Neural cell (in vitro differentiated cells): ENCODE data around the gene CASP12. TPM values are rescaled to one million over a fixed set of nuclear protein-coding genes. Genes with fewer than 3 reads are reported as not detected.

Experiments used
- H2AFZ ChIP-seq: fragments of 200-600, 300-800 bp; sonication (generic), shearing (Covaris generic); 2 replicates; pipeline ENCODE4 v1.6.0; 2014; ENCODE audit warnings: low read depth, mild to moderate bottlenecking, antibody characterized with exemption, low read length, moderate library complexity
- H3F3A ChIP-seq: fragments of 200-600 bp; shearing (Covaris generic); 2 replicates; pipeline ENCODE4 v1.6.1; 2016; ENCODE audit warnings: mild to moderate bottlenecking, moderate library complexity, mixed read lengths, antibody characterized with exemption, low read length; ENCODE audit not compliant: insufficient read depth, poor library complexity, severe bottlenecking
- H3K27ac ChIP-seq: fragments of 200-600, 300-800 bp; sonication (generic), shearing (Covaris generic); 2 replicates; pipeline ENCODE4 v1.5.1; 2014; ENCODE audit warnings: mild to moderate bottlenecking, low read length, moderate library complexity
- H3K27me3 ChIP-seq: fragments of 300-800, 200-600 bp; sonication (generic), shearing (Covaris generic); 2 replicates; pipeline ENCODE4 v1.6.0; 2014; ENCODE audit warnings: mild to moderate bottlenecking, low read depth, low read length, moderate library complexity; ENCODE audit not compliant: insufficient read depth
- H3K36me3 ChIP-seq: fragments of 300-800, 200-600 bp; sonication (generic), shearing (Covaris generic); 2 replicates; pipeline ENCODE4 v1.5.1; 2014; ENCODE audit warnings: mild to moderate bottlenecking, antibody characterized with exemption, low read length, moderate library complexity; ENCODE audit not compliant: insufficient read depth
- H3K4me2 ChIP-seq: fragments of 300-800, 200-600 bp; sonication (generic), shearing (Covaris generic); 2 replicates; pipeline ENCODE4 v1.6.0; 2014; ENCODE audit warnings: mild to moderate bottlenecking, low read length
- H3K4me3 ChIP-seq: fragments of 300-800, 200-600 bp; sonication (generic), shearing (Covaris generic); 2 replicates; pipeline ENCODE4 v1.5.1; 2014; ENCODE audit warnings: mild to moderate bottlenecking, low read length, moderate library complexity
- H3K79me2 ChIP-seq: fragments of 200-600 bp; shearing (Covaris generic); replicated peaks from 2 replicates; pipeline ENCODE4 v1.6.0; 2014; ENCODE audit warnings: mild to moderate bottlenecking, low read length, moderate library complexity; ENCODE audit not compliant: insufficient read depth
- H3K9ac ChIP-seq: fragments of 300-800, 200-600 bp; sonication (generic), shearing (Covaris generic); 2 replicates; pipeline ENCODE4 v1.6.1; 2016; ENCODE audit warnings: mild to moderate bottlenecking, low read length, mixed read lengths
- H3K9me2 ChIP-seq: fragments of 200-600 bp; shearing (Covaris generic); 2 replicates; pipeline ENCODE4 v1.6.1; 2016; ENCODE audit warnings: mild to moderate bottlenecking, low read length, mixed read lengths; ENCODE audit not compliant: insufficient read depth
- H3K9me3 ChIP-seq: fragments of 200-600, 300-800 bp; sonication (generic), shearing (Covaris generic); 2 replicates; pipeline ENCODE4 v1.6.1; 2016; ENCODE audit warnings: mild to moderate bottlenecking, mixed run types, low read length, moderate library complexity, mixed read lengths
- H4K20me1 ChIP-seq: fragments of 200-600 bp; shearing (Covaris generic); 2 replicates; pipeline ENCODE4 v1.6.1; 2016; ENCODE audit warnings: mild to moderate bottlenecking, mixed run types; ENCODE audit not compliant: insufficient read depth
- EP300 ChIP-seq: fragments of 450-650 bp; conservative IDR thresholded peaks from 2 replicates; pipeline ENCODE4 v1.6.1; 2014; ENCODE audit warnings: antibody characterized with exemption, mild to moderate bottlenecking, moderate library complexity; ENCODE audit not compliant: poor library complexity, severe bottlenecking
- EZH2 ChIP-seq: fragments of 200-600, 300-800 bp; shearing (Covaris generic), sonication (generic); IDR thresholded peaks from 2 replicates; pipeline ENCODE4 v1.6.1; 2014; ENCODE audit warnings: antibody characterized with exemption, low read length, borderline replicate concordance, mild to moderate bottlenecking; ENCODE audit not compliant: insufficient read depth, poor library complexity, severe bottlenecking
- MXI1 ChIP-seq: fragments of 450-650 bp; conservative IDR thresholded peaks from 2 replicates; pipeline ENCODE4 v1.6.1; 2014; ENCODE audit warnings: antibody characterized with exemption, mild to moderate bottlenecking; ENCODE audit not compliant: poor library complexity, severe bottlenecking
- POLR2AphosphoS5 ChIP-seq: IDR thresholded peaks from 2 replicates; pipeline ENCODE4 v1.6.1; 2012
- RAD21 ChIP-seq: fragments of 450-650 bp; conservative IDR thresholded peaks from 2 replicates; pipeline ENCODE4 v1.6.1; 2014; ENCODE audit warnings: antibody characterized with exemption, mild to moderate bottlenecking, moderate library complexity
- SMC3 ChIP-seq: fragments of 450-650 bp; conservative IDR thresholded peaks from 2 replicates; pipeline ENCODE4 v1.6.1; 2014; ENCODE audit warnings: antibody characterized with exemption, mild to moderate bottlenecking, moderate library complexity; ENCODE audit not compliant: poor library complexity
- TAF1 ChIP-seq: IDR thresholded peaks from 2 replicates; pipeline ENCODE4 v1.6.1; 2012; ENCODE audit warnings: low read depth
- polyA plus RNA-seq: library from polyadenylated mRNA; depleted of rRNA; stranded (reverse); fragments of >200 nt; gene quantifications from 2 replicates; pipeline ENCODE4 v1.2.3, GENCODE V29; 2014
- TF ChIP-seq, protein P1 (sequence below): IDR thresholded peaks from 2 replicates; pipeline ENCODE4 v1.6.1; 2012; ENCODE audit warnings: borderline replicate concordance
- TF ChIP-seq, protein P2 (sequence below): fragments of 450-650 bp; IDR thresholded peaks from 2 replicates; pipeline ENCODE4 v1.5.1; 2014; ENCODE audit warnings: antibody characterized with exemption, mild to moderate bottlenecking, moderate library complexity; ENCODE audit not compliant: poor library complexity, severe bottlenecking

The CASP12 gene
- polyA plus RNA-seq, 1 donor from 2014 or later: not detected

DNA sequence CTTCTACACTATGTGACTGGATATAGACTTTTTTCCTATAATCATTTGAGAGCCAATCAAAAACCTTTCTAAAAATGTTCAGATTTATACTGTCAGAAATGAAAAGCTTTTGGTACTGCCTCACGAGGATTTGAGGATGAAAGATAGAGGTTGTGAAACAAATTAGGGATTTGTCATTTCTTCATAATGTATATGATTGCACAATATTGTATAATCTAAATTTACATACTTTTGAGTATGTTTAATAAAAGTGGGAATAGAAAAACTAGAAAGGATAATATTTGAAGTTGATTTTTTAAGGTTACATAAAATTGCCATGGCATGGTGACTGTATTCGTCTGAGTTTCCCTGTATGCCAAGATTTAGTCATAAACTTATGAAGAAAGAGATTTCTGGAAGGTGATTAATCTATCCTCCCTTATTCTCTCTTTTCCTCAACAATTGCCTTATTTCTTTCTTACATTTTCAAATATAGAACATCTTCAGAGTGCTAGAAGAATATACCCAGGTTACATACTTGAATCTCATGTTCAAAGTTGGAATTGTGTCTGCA lies 56.2 kb downstream of the CASP12 start:
- H3K9me2 ChIP-seq: no peaks in the 10 kb centered on the region
- no peak overlapping the region for H3K4me3 ChIP-seq
- TF ChIP-seq TAF1: no peak
- no peak for TF ChIP-seq EZH2
- no peak for TF ChIP-seq POLR2AphosphoS5
- TF ChIP-seq, protein P1, sequence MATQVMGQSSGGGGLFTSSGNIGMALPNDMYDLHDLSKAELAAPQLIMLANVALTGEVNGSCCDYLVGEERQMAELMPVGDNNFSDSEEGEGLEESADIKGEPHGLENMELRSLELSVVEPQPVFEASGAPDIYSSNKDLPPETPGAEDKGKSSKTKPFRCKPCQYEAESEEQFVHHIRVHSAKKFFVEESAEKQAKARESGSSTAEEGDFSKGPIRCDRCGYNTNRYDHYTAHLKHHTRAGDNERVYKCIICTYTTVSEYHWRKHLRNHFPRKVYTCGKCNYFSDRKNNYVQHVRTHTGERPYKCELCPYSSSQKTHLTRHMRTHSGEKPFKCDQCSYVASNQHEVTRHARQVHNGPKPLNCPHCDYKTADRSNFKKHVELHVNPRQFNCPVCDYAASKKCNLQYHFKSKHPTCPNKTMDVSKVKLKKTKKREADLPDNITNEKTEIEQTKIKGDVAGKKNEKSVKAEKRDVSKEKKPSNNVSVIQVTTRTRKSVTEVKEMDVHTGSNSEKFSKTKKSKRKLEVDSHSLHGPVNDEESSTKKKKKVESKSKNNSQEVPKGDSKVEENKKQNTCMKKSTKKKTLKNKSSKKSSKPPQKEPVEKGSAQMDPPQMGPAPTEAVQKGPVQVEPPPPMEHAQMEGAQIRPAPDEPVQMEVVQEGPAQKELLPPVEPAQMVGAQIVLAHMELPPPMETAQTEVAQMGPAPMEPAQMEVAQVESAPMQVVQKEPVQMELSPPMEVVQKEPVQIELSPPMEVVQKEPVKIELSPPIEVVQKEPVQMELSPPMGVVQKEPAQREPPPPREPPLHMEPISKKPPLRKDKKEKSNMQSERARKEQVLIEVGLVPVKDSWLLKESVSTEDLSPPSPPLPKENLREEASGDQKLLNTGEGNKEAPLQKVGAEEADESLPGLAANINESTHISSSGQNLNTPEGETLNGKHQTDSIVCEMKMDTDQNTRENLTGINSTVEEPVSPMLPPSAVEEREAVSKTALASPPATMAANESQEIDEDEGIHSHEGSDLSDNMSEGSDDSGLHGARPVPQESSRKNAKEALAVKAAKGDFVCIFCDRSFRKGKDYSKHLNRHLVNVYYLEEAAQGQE: no peak
- no peak for TF ChIP-seq MXI1
- TF ChIP-seq SMC3: no peak
- TF ChIP-seq, protein P2, sequence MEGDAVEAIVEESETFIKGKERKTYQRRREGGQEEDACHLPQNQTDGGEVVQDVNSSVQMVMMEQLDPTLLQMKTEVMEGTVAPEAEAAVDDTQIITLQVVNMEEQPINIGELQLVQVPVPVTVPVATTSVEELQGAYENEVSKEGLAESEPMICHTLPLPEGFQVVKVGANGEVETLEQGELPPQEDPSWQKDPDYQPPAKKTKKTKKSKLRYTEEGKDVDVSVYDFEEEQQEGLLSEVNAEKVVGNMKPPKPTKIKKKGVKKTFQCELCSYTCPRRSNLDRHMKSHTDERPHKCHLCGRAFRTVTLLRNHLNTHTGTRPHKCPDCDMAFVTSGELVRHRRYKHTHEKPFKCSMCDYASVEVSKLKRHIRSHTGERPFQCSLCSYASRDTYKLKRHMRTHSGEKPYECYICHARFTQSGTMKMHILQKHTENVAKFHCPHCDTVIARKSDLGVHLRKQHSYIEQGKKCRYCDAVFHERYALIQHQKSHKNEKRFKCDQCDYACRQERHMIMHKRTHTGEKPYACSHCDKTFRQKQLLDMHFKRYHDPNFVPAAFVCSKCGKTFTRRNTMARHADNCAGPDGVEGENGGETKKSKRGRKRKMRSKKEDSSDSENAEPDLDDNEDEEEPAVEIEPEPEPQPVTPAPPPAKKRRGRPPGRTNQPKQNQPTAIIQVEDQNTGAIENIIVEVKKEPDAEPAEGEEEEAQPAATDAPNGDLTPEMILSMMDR: no peak
- TF ChIP-seq EP300: no peak
- no peak for TF ChIP-seq RAD21
- no peak overlapping the region for H2AFZ ChIP-seq
- H3K4me2 ChIP-seq: no peak overlapping the region
- H3K27ac ChIP-seq: no peak overlapping the region
- H3K79me2 ChIP-seq: no peaks in the 10 kb centered on the region
- no peaks in the 10 kb centered on the region for H4K20me1 ChIP-seq
- H3F3A ChIP-seq: no peaks in the 10 kb centered on the region
- peaks cover 3% of the 10 kb centered on the region for H3K9me3 ChIP-seq
- no peak overlapping the region for H3K9ac ChIP-seq
- no peaks in the 10 kb centered on the region for H3K36me3 ChIP-seq
- H3K27me3 ChIP-seq: no peaks in the 10 kb centered on the region

DNA sequence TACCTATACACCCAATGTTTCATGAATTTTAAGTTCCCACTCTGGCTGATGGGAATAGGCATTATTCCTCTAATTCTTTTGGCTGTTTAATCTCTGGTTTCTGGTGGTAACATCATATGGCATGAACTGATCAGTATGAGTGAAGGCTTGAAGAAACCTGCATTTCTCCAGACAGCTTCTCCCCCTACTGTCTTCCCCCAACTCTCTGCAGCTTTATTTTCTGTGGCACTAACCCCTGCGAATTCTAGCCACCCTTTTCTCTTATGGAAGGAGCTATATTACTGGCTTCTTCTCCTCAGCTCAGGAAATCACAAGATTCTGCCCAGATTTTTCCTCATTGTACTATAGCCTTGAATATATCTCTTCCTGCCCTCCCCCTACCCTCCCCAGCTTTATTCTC lies 57.1 kb downstream of the CASP12 start:
- Histone ChIP-seq H3K79me2 (no peaks in the 10 kb centered on the region), H3K36me3 (no peaks in the 10 kb centered on the region), H3K27ac (no peak overlapping the region), H3K27me3 (no peaks in the 10 kb centered on the region), H3K4me2 (no peak overlapping the region), H2AFZ (no peak overlapping the region), H3K9me2 (no peaks in the 10 kb centered on the region), H4K20me1 (no peaks in the 10 kb centered on the region), H3K9me3 (peaks cover 3% of the 10 kb centered on the region), H3K4me3 (no peak overlapping the region), H3K9ac (no peak overlapping the region), H3F3A (no peaks in the 10 kb centered on the region)
- TF ChIP-seq RAD21: no peak
- no peak for TF ChIP-seq SMC3
- no peak for TF ChIP-seq POLR2AphosphoS5
- no peak for TF ChIP-seq EP300
- TF ChIP-seq, protein P1: no peak
- no peak for TF ChIP-seq TAF1
- no peak for TF ChIP-seq MXI1
- TF ChIP-seq, protein P2: no peak
- no peak for TF ChIP-seq EZH2
